GM21390 (cell line): ENCODE data around the gene ANAPC16.
"Not testable (repeated sequence)": the region's sequence is repeated elsewhere in the genome, so short reads cannot be mapped to it uniquely, and the experiment has no call there.

ENCODE experiments used
- ATAC-seq: cut with Tn5 transposase; IDR thresholded peaks from one replicate; pipeline ENCODE4 v1.9.1; 2021; ENCODE audit not compliant: unreplicated experiment

Gene ANAPC16

GRCh38 chr10:72211381-72211780 is 4.4 kb upstream of the ANAPC16 start:
- ATAC-seq: not testable (repeated sequence)

- ATAC-seq: not testable (repeated sequence)
These were observed 4.0 kb upstream of the ANAPC16 start for GRCh38 chr10:72211832-72212231.

- ATAC-seq: no peak
These were observed 2.5 kb downstream of the ANAPC16 start for GRCh38 chr10:72218325-72218724.

GRCh38 chr10:72218726-72219125 is 2.9 kb downstream of the ANAPC16 start:
- no peak for ATAC-seq

GRCh38 chr10:72219235-72219814 is 3.5 kb downstream of the ANAPC16 start:
- ATAC-seq: no peak

- no peak for ATAC-seq
These were observed 4.8 kb downstream of the ANAPC16 start for GRCh38 chr10:72220637-72221036.

- ATAC-seq: no peak
These were observed 5.5 kb downstream of the ANAPC16 start for GRCh38 chr10:72221278-72221677.

- ATAC-seq: no peak
These were observed 7.9 kb downstream of the ANAPC16 start for GRCh38 chr10:72223743-72224101.

- not testable (repeated sequence) for ATAC-seq
These were observed 8.4 kb downstream of the ANAPC16 start for GRCh38 chr10:72224191-72224590.

GRCh38 chr10:72226418-72227027 is 10.7 kb downstream of the ANAPC16 start:
- ATAC-seq: no peak

GRCh38 chr10:72227826-72228225 is 12.0 kb downstream of the ANAPC16 start:
- ATAC-seq: no peak

- no peak for ATAC-seq
These were observed 12.5 kb downstream of the ANAPC16 start for GRCh38 chr10:72228318-72228751.

GRCh38 chr10:72229261-72230251 is 13.7 kb downstream of the ANAPC16 start:
- no peak for ATAC-seq

GRCh38 chr10:72233621-72234020 is 17.8 kb downstream of the ANAPC16 start:
- ATAC-seq: no peak

- ATAC-seq: no peak
These were observed 18.8 kb downstream of the ANAPC16 start for GRCh38 chr10:72234560-72235095.

GRCh38 chr10:72235544-72236279 is 19.9 kb downstream of the ANAPC16 start:
- no peak for ATAC-seq

GRCh38 chr10:72238392-72239175 is 22.8 kb downstream of the ANAPC16 start:
- no peak for ATAC-seq

- no peak for ATAC-seq
These were observed 23.6 kb downstream of the ANAPC16 start for GRCh38 chr10:72239409-72239808.

- ATAC-seq: no peak
These were observed 24.6 kb downstream of the ANAPC16 start for GRCh38 chr10:72240371-72240770.

GRCh38 chr10:72241691-72242252 is 26.0 kb downstream of the ANAPC16 start:
- ATAC-seq: no peak
